B cell (primary cell): ENCODE data around the gene RIOK2. TPM values are rescaled to one million over a fixed set of nuclear protein-coding genes. Genes with fewer than 3 reads are reported as not detected.

Source experiments
- ATAC-seq: fragments of 200-7000 bp; cut with Tn5 transposase; one replicate; pipeline ENCODE4 v1.10.0; 2021; ENCODE audit warnings: low read depth, mild to moderate bottlenecking, moderate number of reproducible peaks, moderate library complexity
- CTCF ChIA-PET: fragments of 350-600 bp; sonication (Branson Sonifier 250); formaldehyde crosslinking; loops from one replicate; lab custom pipeline; 2021; ENCODE audit warnings: antibody characterized with exemption, inconsistent platforms; lab: Charles Lee
- POLR2A ChIA-PET: fragments of 350-600 bp; sonication (Branson Sonifier 250); formaldehyde crosslinking; loops from one replicate; lab custom pipeline; 2021; ENCODE audit warnings: antibody characterized with exemption; lab: Charles Lee
- DNase-seq: peaks from one replicate; pipeline ENCODE4 v3.0.0; 2013
- H2AFZ ChIP-seq: 2 replicates; pipeline ENCODE4 v1.6.1; 2012; ENCODE audit warnings: mild to moderate bottlenecking, low read depth, low read length; ENCODE audit not compliant: insufficient read depth, poor library complexity, severe bottlenecking
- H3K27ac ChIP-seq, 2 donors: 1 replicate in 1 of 2; 2 replicates in 1 of 2; pipeline ENCODE4 v1.5.1; 2012 to 2013; ENCODE audit warnings: low read length in 2 of 2, mild to moderate bottlenecking in 2 of 2, moderate library complexity in 1 of 2
- H3K27me3 ChIP-seq, 4 experiments: fragments of 200-600 bp in 1 of 4; sonication (generic) in 1 of 4; replicated peaks in 1 of 4; 1 replicate in 2 of 4; 2 replicates in 2 of 4; pipeline versions ENCODE4 v1.6.1 to v1.7.0; 2013 to 2016; ENCODE audit warnings: low read length in 3 of 4, mild to moderate bottlenecking in 2 of 4, mixed read lengths in 1 of 4, moderate library complexity in 1 of 4; ENCODE audit not compliant: insufficient read depth in 4 of 4, control insufficient read depth in 3 of 4; ENCODE audit errors: control extremely low read depth in 1 of 4
- H3K36me3 ChIP-seq, 2 experiments: replicated peaks in 1 of 2; 1 replicate in 1 of 2; 2 replicates in 1 of 2; pipeline versions ENCODE4 v1.6.1 to v1.7.1; 2013; ENCODE audit warnings: low read length in 1 of 2; ENCODE audit not compliant: insufficient read depth in 2 of 2, control insufficient read depth in 1 of 2; ENCODE audit errors: control extremely low read depth in 1 of 2, extremely low read depth in 1 of 2
- H3K4me1 ChIP-seq, 2 donors: fragments of 200-600 bp in 1 of 2; sonication (generic) in 1 of 2; 1 replicate in 1 of 2; 2 replicates in 1 of 2; pipeline versions ENCODE4 v1.5.1 to v1.6.1; 2013 to 2017; ENCODE audit warnings: low read length in 2 of 2; ENCODE audit not compliant: control insufficient read depth in 2 of 2, insufficient read depth in 2 of 2
- H3K4me2 ChIP-seq: replicated peaks from 2 replicates; pipeline ENCODE3; 2012; ENCODE audit warnings: mild to moderate bottlenecking, low read depth, low read length; ENCODE audit not compliant: poor library complexity, severe bottlenecking
- H3K4me3 ChIP-seq, 5 experiments: fragments of 200-600 bp in 1 of 5; sonication (generic) in 1 of 5; 1 replicate in 3 of 5; 2 replicates in 2 of 5; pipeline versions ENCODE4 v1.5.1 to v1.7.0; 2011 to 2016; ENCODE audit warnings: low read length in 4 of 5, mild to moderate bottlenecking in 4 of 5, low read depth in 2 of 5, control low read depth in 1 of 5, moderate library complexity in 1 of 5; ENCODE audit not compliant: insufficient read depth in 1 of 5; ENCODE audit errors: control extremely low read depth in 1 of 5, extremely low read depth in 1 of 5
- H3K79me2 ChIP-seq: fragments of 200-600 bp; sonication (generic); one replicate; pipeline ENCODE4 v1.6.0; 2016; ENCODE audit warnings: low read length; ENCODE audit not compliant: control insufficient read depth, insufficient read depth
- H3K9ac ChIP-seq: fragments of 200-600 bp; sonication (generic); 2 replicates; pipeline ENCODE4 v1.6.1; 2017; ENCODE audit warnings: mild to moderate bottlenecking, low read length, moderate library complexity
- H3K9me3 ChIP-seq, 3 donors: one replicate each; pipeline versions ENCODE4 v1.6.1 to v1.7.1; 2013; ENCODE audit warnings: low read length in 2 of 3; ENCODE audit not compliant: control insufficient read depth in 2 of 3, insufficient read depth in 1 of 3; ENCODE audit errors: control extremely low read depth in 1 of 3
- H4K20me1 ChIP-seq: 2 replicates; pipeline ENCODE4 v1.6.0; 2012; ENCODE audit warnings: mild to moderate bottlenecking, low read length; ENCODE audit not compliant: insufficient read depth, control insufficient read depth, poor library complexity, severe bottlenecking
- H3K27ac Mint-ChIP-seq: one replicate; pipeline ENCODE4 v1.8.0; 2021; ENCODE audit warnings: mixed read lengths
- H3K27me3 Mint-ChIP-seq: one replicate; pipeline ENCODE4 v1.8.0; 2021; ENCODE audit warnings: mixed read lengths
- H3K4me1 Mint-ChIP-seq: one replicate; pipeline ENCODE4 v1.8.0; 2021; ENCODE audit warnings: mixed read lengths
- H3K4me3 Mint-ChIP-seq: one replicate; pipeline ENCODE4 v1.8.0; 2021; ENCODE audit warnings: mixed read lengths
- H3K9me3 Mint-ChIP-seq: one replicate; pipeline ENCODE4 v1.8.0; 2022; ENCODE audit warnings: mixed read lengths; ENCODE audit not compliant: insufficient read depth
- CTCF ChIP-seq: fragments of 200-600 bp; IDR thresholded peaks from one replicate; pipeline ENCODE4 v1.8.0; 2022; ENCODE audit warnings: antibody characterized with exemption, mild to moderate bottlenecking
- EZH2 ChIP-seq: IDR thresholded peaks from 2 replicates; pipeline ENCODE4 v1.6.1; 2012; ENCODE audit warnings: borderline replicate concordance, low read depth, mild to moderate bottlenecking, moderate library complexity, low read length; ENCODE audit not compliant: insufficient read depth, poor library complexity, severe bottlenecking
- WGBS: methylation state at CpG from one replicate; pipeline ENCODE4 v1.1.5; 2013; ENCODE audit warnings: missing lambda C conversion rate; ENCODE audit not compliant: insufficient coverage; 5-methylcytosine and 5-hydroxymethylcytosine counted together
- intact Hi-C: fragments of 100-400 bp; cut with micrococcal nuclease; formaldehyde crosslinking; loops from one replicate; pipeline ENCODE4 v1.10.0; 2022
- polyA plus RNA-seq: library from polyadenylated mRNA; depleted of rRNA; stranded (reverse); fragments of >200 nt; gene quantifications from 2 replicates; pipeline ENCODE4 v1.2.3, GENCODE V29; 2012
- total RNA-seq, 2 donors: library from RNA; stranded (reverse); fragments of 120-200 nt in 1 of 2; gene quantifications; 1 replicate in 1 of 2; 2 replicates in 1 of 2; pipeline versions ENCODE4 v1.2.3 to v1.2.4, GENCODE V29; 2013 to 2022

RIOK2 gene
- total and polyA plus RNA-seq, 2 donors (not counting 1 experiment from before 2014, with no cell fraction given) = 3.5 to 37.2 TPM

- Mint-ChIP-seq H3K27me3 (no peaks in the 10 kb centered on the region), H3K4me3 (no peak overlapping the region), H3K27ac (no peak overlapping the region), H3K9me3 (no peaks in the 10 kb centered on the region), H3K4me1 (no peaks in the 10 kb centered on the region)
- intact Hi-C loops = no loop called here
- no peaks in the 10 kb centered on the region for H3K27me3 ChIP-seq
- no peak overlapping the region for H3K4me3 ChIP-seq
- H2AFZ ChIP-seq = no peak overlapping the region
- TF ChIP-seq EZH2 (no peak), CTCF (no peak)
- CTCF ChIA-PET = interaction anchor here (1.2 to 3.0 kb wide), 3 partner anchors 13 to 17 kb away, joined by 4 to 14 read pairs (median 4); no protein-coding TSS in a partner anchor
- peaks cover 0 to 1% of the 10 kb centered on the region in 2 experiments for H3K36me3 ChIP-seq
- DNase-seq (no peak), ATAC-seq (no peak)
- no peak overlapping the region for H3K9ac ChIP-seq
- H3K4me2 ChIP-seq = no peak overlapping the region
- no peaks in the 10 kb centered on the region for H4K20me1 ChIP-seq
- POLR2A ChIA-PET = no interaction called here
- H3K27ac ChIP-seq = no peak overlapping the region
- H3K9me3 ChIP-seq = no peaks in the 10 kb centered on the region
- no peaks in the 10 kb centered on the region for H3K79me2 ChIP-seq
- 100% methylated on average over 2 of the region's 3 CpGs for WGBS
- no peaks in the 10 kb centered on the region for H3K4me1 ChIP-seq
Observed at GRCh38 chr5:97148288-97148687, 34.8 kb downstream of the RIOK2 start.

- Histone ChIP-seq H3K27ac (no peak overlapping the region), H3K27me3 (no peaks in the 10 kb centered on the region), H3K9me3 (no peaks in the 10 kb centered on the region), H3K4me1 (no peaks in the 10 kb centered on the region), H2AFZ (no peak overlapping the region), H3K79me2 (no peaks in the 10 kb centered on the region), H3K36me3 (no peaks in the 10 kb centered on the region), H3K4me3 (no peak overlapping the region), H3K4me2 (no peak overlapping the region), H4K20me1 (no peaks in the 10 kb centered on the region), H3K9ac (no peak overlapping the region)
- Mint-ChIP-seq H3K27me3 (no peaks in the 10 kb centered on the region), H3K9me3 (no peaks in the 10 kb centered on the region), H3K4me1 (no peaks in the 10 kb centered on the region), H3K27ac (no peak overlapping the region), H3K4me3 (no peak overlapping the region)
- ChIA-PET POLR2A (no interaction called here), CTCF (interaction anchor here (0.6 to 3.6 kb wide), 10 partner anchors 17 to 391 kb away, joined by 3 to 40 read pairs (median 4); no protein-coding TSS in a partner anchor)
- TF ChIP-seq EZH2 (no peak), CTCF (no peak)
- no peak for DNase-seq
- no peak for ATAC-seq
- WGBS = no CpG with 5 or more reads among the region's 2 CpGs
- intact Hi-C loops = loop anchor here (1.0 kb wide), 1 partner anchor 149 kb away; no protein-coding TSS in a partner anchor
Observed at GRCh38 chr5:97143704-97144103, 39.3 kb downstream of the RIOK2 start.
